ENCODE data around the gene DCXR.

DCXR gene

DNA sequence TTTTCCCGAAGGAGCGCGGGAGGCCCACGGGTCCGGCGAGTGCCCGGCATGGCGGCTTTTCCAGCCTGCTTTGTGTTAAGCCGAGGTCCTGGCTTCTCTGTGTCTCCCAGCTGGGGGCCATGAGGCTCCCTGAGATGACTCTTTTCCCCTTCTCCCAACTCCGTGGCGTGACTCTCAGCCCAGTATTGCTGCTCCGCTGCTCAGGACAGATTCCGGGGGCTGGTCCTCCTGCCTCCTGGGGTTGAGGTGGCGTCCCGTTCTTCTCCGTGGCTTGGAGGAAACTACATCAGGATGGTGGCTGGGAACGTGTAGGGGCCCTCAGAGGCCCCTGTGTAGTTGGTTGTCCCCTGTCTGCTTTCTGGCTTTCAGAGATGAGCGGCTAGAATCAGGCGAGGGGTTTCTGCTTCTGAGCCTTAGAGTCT is 15.2 kb upstream of the DCXR start:
- H3K4me1 ChIP-seq (ENCODE audit: insufficient read depth, insufficient read length) = peaks cover 26% of the 10 kb centered on the region
- H3K9me3 ChIP-seq (ENCODE audit: insufficient read depth, low read length) = no peaks in the 10 kb centered on the region
- H3K27me3 ChIP-seq (ENCODE audit: insufficient read depth, insufficient read length) = peaks cover 3% of the 10 kb centered on the region
- no peak for DNase-seq (ENCODE audit: low read depth, low spot score)
- TF ChIP-seq ZNF274 (IDR thresholded peaks at IDR 0.05; ENCODE audit: low read depth, low read length) = no peak
- no peak for TF ChIP-seq SUZ12 (IDR thresholded peaks at IDR 0.05; ENCODE audit: extremely low read depth, insufficient read depth, insufficient read length)
- no peak for TF ChIP-seq YY1 (IDR thresholded peaks at IDR 0.05; ENCODE audit: insufficient read depth, insufficient read length)
- H3K4me3 ChIP-seq (ENCODE audit: insufficient read length, low read depth) = peak overlapping the region; percentile 97
- peak overlapping the region; percentile 96 for H3K9ac ChIP-seq (ENCODE audit: insufficient read length, low read depth)
- H3K36me3 ChIP-seq (ENCODE audit: insufficient read depth, insufficient read length, low read length) = peaks cover 76% of the 10 kb centered on the region

DNA sequence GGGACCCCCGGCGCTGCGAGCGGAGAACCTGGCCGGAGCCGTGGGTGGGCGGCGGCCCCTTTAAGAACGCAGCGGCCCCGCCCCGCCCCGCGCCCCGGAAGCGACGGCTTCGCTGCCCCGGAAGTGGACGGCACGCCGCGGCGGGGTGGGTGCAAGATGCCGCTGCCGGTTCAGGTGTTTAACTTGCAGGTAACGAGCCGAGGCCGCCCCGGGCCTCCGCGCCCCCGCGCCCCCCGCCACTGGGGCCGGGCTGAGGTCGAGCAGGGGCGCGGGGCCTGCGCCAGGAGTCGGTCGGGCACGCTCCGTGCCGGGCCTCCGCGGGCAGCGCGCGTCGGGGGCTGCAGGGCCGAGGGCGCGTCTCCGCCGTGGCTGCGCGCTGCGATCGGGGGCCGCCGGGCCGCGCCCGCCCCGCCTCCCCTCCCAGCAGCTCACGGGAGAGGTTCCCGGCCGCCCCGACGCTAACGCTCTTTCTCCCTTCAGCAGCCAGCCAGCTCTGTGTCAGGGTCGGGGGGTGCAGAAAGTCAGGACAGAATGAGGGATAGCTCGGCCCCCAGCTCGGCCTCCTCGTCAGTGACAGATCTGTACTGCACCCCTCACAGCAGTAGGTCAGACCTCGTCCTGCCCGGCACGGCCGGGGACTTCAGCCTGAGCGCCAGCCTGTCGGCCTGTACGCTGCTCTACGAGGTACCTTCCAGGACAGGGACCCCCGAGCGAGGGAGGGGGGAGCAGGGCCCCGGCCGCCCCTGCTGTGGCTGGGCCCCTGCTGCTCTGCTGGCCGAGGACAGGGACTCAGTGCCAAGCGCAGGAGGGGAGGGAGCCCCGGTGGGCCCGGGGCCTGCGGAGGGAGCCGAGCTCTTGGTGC is 14.5 kb upstream of the DCXR start, which contains the start of the genes GPS1 and RFNG:
GPS1 (plus strand) TSS at position 123 of the 862 bp plus-strand sequence; CDS start at position 157, 34 bp downstream.
RFNG (minus strand) TSS at position 36 of the 862 bp plus-strand sequence. CDS start 45 bp downstream, outside the sequence.
- peaks cover 26% of the 10 kb centered on the region for H3K4me1 ChIP-seq (ENCODE audit: insufficient read depth, insufficient read length)
- no peak for DNase-seq (ENCODE audit: low read depth, low spot score)
- H3K9ac ChIP-seq (ENCODE audit: insufficient read length, low read depth) = peak within 1 kb of the TSS; percentile 96
- TF ChIP-seq ZNF274 (IDR thresholded peaks at IDR 0.05; ENCODE audit: low read depth, low read length) (no peak), SUZ12 (IDR thresholded peaks at IDR 0.05; ENCODE audit: extremely low read depth, insufficient read depth, insufficient read length) (no peak), YY1 (IDR thresholded peaks at IDR 0.05; ENCODE audit: insufficient read depth, insufficient read length) (no peak)
- no peaks in the 10 kb centered on the region for H3K9me3 ChIP-seq (ENCODE audit: insufficient read depth, low read length)
- peaks cover 76% of the 10 kb centered on the region for H3K36me3 ChIP-seq (ENCODE audit: insufficient read depth, insufficient read length, low read length)
- peak within 1 kb of the TSS; percentile 97 for H3K4me3 ChIP-seq (ENCODE audit: insufficient read length, low read depth)
- H3K27me3 ChIP-seq (ENCODE audit: insufficient read depth, insufficient read length) = peaks cover 3% of the 10 kb centered on the region

DNA sequence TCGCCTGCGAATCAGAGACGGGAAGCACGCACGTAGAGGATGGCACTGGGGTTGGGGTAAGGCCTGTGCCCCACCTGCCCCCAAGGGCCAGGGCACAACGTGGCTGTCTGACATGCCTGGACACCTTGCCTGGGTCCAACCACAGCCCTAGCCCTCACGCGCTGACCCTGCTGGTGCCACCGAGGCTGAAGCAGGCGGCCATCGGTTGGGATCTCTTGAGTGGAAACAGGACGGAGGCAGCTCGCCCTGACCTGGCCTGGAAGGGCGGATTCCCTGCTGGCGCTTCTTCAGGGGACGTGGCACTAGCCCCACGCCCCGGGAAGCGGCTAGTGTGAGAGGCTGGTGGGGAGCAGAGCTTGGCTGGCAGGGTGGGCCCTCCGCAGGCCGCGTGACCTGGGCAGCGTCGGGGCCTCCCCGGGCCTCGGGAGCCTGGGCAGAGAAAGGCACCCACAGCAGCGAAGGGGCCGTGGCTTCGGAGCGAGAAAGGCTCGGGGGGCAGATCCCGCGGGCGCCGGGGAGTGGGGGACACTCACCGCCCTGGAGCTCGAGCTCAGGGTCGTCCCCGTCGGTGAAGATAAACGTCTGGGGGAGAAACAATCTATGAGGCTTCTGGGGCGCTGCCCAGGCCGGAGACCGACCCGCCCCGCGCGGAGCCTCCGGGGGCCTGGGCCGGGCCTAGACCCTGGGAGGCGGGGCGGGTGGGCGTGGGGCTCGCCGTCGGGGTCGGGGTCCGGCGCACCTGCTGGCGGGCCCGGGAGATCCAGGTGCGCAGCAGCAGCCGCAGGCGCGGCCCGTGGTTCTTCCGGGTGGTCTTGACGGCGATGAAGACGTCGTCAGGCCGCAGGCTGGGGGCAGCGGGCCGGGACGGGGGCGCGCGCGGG is 13.5 kb upstream of the DCXR start:
- peaks cover 3% of the 10 kb centered on the region for H3K27me3 ChIP-seq (ENCODE audit: insufficient read depth, insufficient read length)
- peak overlapping the region; percentile 96 for H3K9ac ChIP-seq (ENCODE audit: insufficient read length, low read depth)
- peaks cover 28% of the 10 kb centered on the region for H3K4me1 ChIP-seq (ENCODE audit: insufficient read depth, insufficient read length)
- no peak for DNase-seq (ENCODE audit: low read depth, low spot score)
- TF ChIP-seq ZNF274 (IDR thresholded peaks at IDR 0.05; ENCODE audit: low read depth, low read length) (no peak), SUZ12 (IDR thresholded peaks at IDR 0.05; ENCODE audit: extremely low read depth, insufficient read depth, insufficient read length) (no peak), YY1 (IDR thresholded peaks at IDR 0.05; ENCODE audit: insufficient read depth, insufficient read length) (no peak)
- no peaks in the 10 kb centered on the region for H3K9me3 ChIP-seq (ENCODE audit: insufficient read depth, low read length)
- peaks cover 73% of the 10 kb centered on the region for H3K36me3 ChIP-seq (ENCODE audit: insufficient read depth, insufficient read length, low read length)
- H3K4me3 ChIP-seq (ENCODE audit: insufficient read length, low read depth) = peak overlapping the region; percentile 97

DNA sequence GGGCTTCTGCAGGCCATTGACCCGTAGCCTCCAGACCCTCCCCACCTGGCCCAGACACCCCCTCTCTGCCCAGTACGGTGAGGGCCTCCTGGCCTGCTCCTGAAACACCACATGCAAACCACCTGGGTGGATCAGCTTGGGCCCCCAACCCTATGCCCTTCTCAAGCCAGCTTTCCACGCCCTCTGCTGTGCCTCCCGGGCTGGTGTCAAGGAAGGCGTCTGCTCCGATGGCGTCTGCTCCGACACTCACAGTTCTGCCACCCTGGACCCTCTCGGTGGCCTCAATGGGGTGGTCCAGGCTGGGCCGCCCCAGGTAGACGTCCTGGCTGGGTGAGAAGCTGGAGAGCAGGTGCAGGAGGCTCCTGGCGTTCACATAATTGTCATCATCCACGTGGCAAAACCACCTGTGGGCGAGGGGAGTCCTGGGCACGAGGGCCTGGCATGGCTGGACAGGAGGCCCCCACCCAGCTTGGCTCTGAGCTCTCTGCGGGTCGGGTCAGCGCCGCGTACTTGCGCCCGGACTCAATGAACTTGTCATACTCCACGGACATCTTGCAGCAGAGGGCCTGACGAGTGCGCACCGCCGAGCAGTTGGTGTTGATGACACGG is 12.8 kb upstream of the DCXR start:
- DNase-seq (ENCODE audit: low read depth, low spot score) = no peak
- Histone ChIP-seq H3K36me3 (ENCODE audit: insufficient read depth, insufficient read length, low read length) (peaks cover 66% of the 10 kb centered on the region), H3K9me3 (ENCODE audit: insufficient read depth, low read length) (no peaks in the 10 kb centered on the region), H3K27me3 (ENCODE audit: insufficient read depth, insufficient read length) (peaks cover 3% of the 10 kb centered on the region), H3K9ac (ENCODE audit: insufficient read length, low read depth) (peak overlapping the region; percentile 96), H3K4me3 (ENCODE audit: insufficient read length, low read depth) (peak overlapping the region; percentile 97), H3K4me1 (ENCODE audit: insufficient read depth, insufficient read length) (peaks cover 24% of the 10 kb centered on the region)
- no peak for TF ChIP-seq SUZ12 (IDR thresholded peaks at IDR 0.05; ENCODE audit: extremely low read depth, insufficient read depth, insufficient read length)
- TF ChIP-seq ZNF274 (IDR thresholded peaks at IDR 0.05; ENCODE audit: low read depth, low read length) = no peak
- TF ChIP-seq YY1 (IDR thresholded peaks at IDR 0.05; ENCODE audit: insufficient read depth, insufficient read length) = no peak

DNA sequence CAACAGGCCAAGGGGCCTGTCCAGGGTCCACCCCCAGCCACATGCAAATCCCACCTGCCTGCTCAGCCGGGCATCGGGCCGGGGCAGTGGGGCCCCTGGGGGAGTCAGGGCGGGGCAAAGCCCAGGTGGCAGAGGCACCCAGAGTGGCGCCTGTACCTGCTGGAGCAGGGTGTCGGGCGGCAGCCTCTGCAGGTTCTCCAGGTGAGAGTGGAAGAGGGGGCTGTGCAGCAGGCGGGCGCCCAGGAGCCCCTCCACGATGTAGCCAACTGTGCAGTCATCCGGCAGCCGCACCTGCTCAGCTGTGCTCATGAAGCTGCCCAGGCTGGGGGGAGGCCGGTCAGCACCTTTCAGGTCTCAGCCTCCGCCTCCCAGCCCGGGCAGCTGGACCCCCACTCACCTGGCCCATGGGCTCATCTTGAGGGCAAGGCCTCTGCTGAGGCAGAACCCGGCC is 12.0 kb upstream of the DCXR start:
- H3K9ac ChIP-seq (ENCODE audit: insufficient read length, low read depth) = no peak overlapping the region
- peaks cover 20% of the 10 kb centered on the region for H3K4me1 ChIP-seq (ENCODE audit: insufficient read depth, insufficient read length)

DNA sequence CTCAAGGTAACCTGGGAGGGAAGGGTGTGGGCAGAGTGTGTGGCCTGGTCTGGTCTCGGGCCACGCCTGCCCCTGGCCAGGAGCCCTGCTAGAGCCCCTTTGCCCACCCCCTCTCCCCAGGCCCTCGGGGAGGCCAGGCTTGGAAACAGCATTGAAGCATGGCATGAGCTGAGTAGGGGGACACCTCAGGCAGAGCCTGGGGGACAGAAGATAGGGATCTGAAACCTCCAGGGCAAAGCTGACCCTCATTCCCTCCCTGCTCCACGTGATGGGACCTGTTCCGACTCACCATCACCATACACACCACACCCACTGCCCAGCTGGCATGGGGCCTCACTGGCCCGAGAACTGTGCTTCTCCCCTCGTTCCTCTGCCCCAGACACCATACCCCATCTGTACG is 11.6 kb upstream of the DCXR start:
- TF ChIP-seq ZNF274 (IDR thresholded peaks at IDR 0.05; ENCODE audit: low read depth, low read length) = no peak
- TF ChIP-seq SUZ12 (IDR thresholded peaks at IDR 0.05; ENCODE audit: extremely low read depth, insufficient read depth, insufficient read length) = no peak
- no peak for TF ChIP-seq YY1 (IDR thresholded peaks at IDR 0.05; ENCODE audit: insufficient read depth, insufficient read length)
- peaks cover 20% of the 10 kb centered on the region for H3K4me1 ChIP-seq (ENCODE audit: insufficient read depth, insufficient read length)
- no peak overlapping the region for H3K4me3 ChIP-seq (ENCODE audit: insufficient read length, low read depth)
- no peak overlapping the region for H3K9ac ChIP-seq (ENCODE audit: insufficient read length, low read depth)
- no peak for DNase-seq (ENCODE audit: low read depth, low spot score)
- H3K27me3 ChIP-seq (ENCODE audit: insufficient read depth, insufficient read length) = peaks cover 3% of the 10 kb centered on the region
- no peaks in the 10 kb centered on the region for H3K9me3 ChIP-seq (ENCODE audit: insufficient read depth, low read length)
- peaks cover 54% of the 10 kb centered on the region for H3K36me3 ChIP-seq (ENCODE audit: insufficient read depth, insufficient read length, low read length)

More for the DNA sequence above, 12.0 kb upstream of the DCXR start:
- Histone ChIP-seq H3K27me3 (ENCODE audit: insufficient read depth, insufficient read length) (peaks cover 3% of the 10 kb centered on the region), H3K9me3 (ENCODE audit: insufficient read depth, low read length) (no peaks in the 10 kb centered on the region), H3K4me3 (ENCODE audit: insufficient read length, low read depth) (no peak overlapping the region), H3K36me3 (ENCODE audit: insufficient read depth, insufficient read length, low read length) (peaks cover 59% of the 10 kb centered on the region)
- TF ChIP-seq YY1 (IDR thresholded peaks at IDR 0.05; ENCODE audit: insufficient read depth, insufficient read length) (no peak), ZNF274 (IDR thresholded peaks at IDR 0.05; ENCODE audit: low read depth, low read length) (no peak), SUZ12 (IDR thresholded peaks at IDR 0.05; ENCODE audit: extremely low read depth, insufficient read depth, insufficient read length) (no peak)
- DNase-seq (ENCODE audit: low read depth, low spot score) = no peak

Data from NT2/D1 (cell line).